Measurements from ENCODE around the gene DDT.
A peak's percentile ranks its signal among the peaks of the same experiment; 100 is the strongest.
"Not testable (repeated sequence)": the region's sequence is repeated elsewhere in the genome, so short reads cannot be mapped to it uniquely, and the experiment has no call there.

DDT gene

GRCh38 chr22:23989583-23990244, 15.5 kb upstream of the DDT start:
- DNase-seq (ENCODE audit: low read depth in 2 of 3, low spot score in 1 of 3) = not testable (repeated sequence)

DNA sequence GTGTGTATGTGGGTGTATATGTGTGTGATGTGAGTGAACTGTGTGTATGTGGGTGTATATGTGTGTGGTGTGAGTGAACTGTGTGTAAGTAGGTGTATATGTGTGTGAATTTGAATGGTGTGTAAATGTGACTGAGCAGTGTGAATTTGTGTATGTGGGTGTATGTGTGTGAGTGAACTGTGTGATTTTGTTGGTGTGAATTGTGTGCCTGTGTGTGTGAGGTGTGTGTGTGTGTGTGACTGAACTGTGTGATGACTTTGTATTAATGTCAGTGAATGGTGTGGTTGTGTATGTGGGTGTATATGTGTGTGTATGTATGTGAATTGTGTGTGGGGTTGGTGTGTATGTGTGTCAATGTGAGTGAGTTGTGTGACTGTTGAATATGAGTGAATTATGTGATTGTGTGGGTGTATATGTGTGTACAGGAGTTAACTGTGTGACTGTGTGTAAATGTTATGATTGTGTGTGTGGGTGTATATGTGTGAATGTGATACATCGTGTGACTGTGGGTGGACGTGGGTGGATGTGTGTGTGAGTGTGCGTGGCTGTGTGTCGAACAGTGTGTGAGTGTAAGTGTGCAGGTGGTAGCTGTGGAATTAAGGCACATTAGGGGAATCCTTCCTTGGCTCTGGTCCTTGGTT, 12.4 kb upstream of the DDT start:
- DNase-seq (ENCODE audit: low read depth in 2 of 3, low spot score in 1 of 3) = not testable (repeated sequence)

GRCh38 chr22:23986089-23986488, 11.8 kb upstream of the DDT start:
- DNase-seq (ENCODE audit: low read depth in 2 of 3, low spot score in 1 of 3) = not testable (repeated sequence)

- DNase-seq (ENCODE audit: low read depth in 2 of 3, low spot score in 1 of 3) = peak in 1 of 3 donors; percentile 56
Observed at GRCh38 chr22:23984430-23984829, 10.2 kb upstream of the DDT start.

GRCh38 chr22:23980567-23980966, 6.3 kb upstream of the DDT start:
- not testable (repeated sequence) for DNase-seq (ENCODE audit: low read depth in 2 of 3, low spot score in 1 of 3)

- DNase-seq (ENCODE audit: low read depth in 2 of 3, low spot score in 1 of 3) = not testable (repeated sequence)
Observed at GRCh38 chr22:23979557-23980240, 5.5 kb upstream of the DDT start, which contains the start of gene GSTT2. GSTT2 (plus strand) TSS chr22:23980134.

DNA sequence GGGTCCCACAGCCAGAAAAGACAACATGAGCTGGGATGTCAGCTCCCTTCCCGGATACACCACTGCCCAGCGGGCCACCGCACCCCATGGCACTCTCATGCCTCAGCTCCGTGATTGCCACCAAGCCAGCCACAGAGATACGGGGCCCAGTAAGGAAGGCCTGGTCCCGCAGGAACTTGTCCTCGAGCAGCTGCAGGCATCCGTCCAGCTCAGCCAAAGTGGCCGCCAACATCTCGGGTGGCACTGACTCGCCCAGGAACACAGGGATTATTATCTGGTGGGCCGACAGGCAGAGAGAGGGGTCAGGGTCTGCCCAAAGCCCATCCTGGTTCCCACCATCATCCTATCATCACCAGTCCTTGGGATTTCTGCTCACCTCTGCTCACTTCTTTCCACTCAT, 3.1 kb upstream of the DDT start:
- DNase-seq (ENCODE audit: low read depth in 2 of 3, low spot score in 1 of 3) = not testable (repeated sequence)

- not testable (repeated sequence) for DNase-seq (ENCODE audit: low read depth in 2 of 3, low spot score in 1 of 3)
Observed at GRCh38 chr22:23974836-23975352, 653 bp upstream of the DDT start.

GRCh38 chr22:23971927-23972326, 2.3 kb downstream of the DDT start:
- DNase-seq (ENCODE audit: low read depth in 2 of 3, low spot score in 1 of 3) = not testable (repeated sequence)

DNA sequence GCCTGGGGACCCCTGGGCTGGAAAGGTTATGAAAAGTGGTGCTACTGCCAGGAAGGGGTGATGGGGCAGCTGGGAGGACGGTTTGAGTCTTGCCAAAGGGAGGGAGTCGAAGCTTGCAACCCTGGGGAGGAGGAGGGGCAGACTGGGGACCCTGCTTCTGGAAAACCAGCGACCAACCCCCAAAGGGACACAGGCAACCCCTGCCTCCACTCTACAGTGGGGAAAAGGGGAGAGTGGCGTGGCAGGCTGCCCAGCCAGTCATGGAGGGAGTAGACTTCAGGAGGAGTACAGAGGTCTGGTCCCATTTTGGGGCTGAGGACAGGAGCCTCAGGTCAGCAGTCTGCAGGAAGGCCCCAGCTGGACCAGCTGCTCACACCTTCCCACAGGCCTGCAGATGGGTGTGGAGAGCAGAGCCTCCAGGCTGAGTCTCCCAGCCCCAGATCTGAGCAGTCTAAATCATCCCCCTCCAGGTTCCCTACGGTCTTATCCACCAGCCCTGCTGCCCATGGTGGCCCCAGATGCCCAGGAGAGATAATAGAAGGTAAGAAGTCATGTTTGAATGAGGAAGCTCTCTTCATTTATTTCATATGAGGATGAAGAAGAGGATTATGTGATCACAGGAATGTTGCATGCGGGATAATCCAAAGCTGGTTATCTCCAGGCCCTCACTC, 3.3 kb downstream of the DDT start:
- no peak for DNase-seq (ENCODE audit: low read depth in 2 of 3, low spot score in 1 of 3)

- DNase-seq (ENCODE audit: low read depth in 2 of 3, low spot score in 1 of 3) = no peak
Observed at GRCh38 chr22:23970201-23970641, 4.0 kb downstream of the DDT start.

DNA sequence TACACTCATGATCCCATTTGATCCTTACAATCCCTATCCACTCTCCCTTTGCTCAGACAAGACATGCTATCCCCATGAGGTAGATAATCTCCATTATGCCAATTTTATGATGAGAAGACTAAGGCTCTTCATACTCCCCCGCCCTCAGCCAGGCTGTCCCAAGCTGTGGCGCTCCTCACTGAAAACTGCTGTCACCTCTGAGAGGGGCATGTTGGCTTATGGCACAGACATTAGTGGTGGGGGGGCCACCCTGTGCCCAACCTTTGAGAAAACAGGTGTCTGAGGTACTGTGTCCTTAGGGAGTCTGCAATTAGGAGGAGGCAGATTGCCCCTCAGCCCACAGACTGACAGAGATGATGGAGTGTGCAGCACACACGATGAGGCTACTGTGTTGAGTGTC, 5.2 kb downstream of the DDT start:
- no peak for DNase-seq (ENCODE audit: low read depth in 2 of 3, low spot score in 1 of 3)

GRCh38 chr22:23966568-23966967, 7.7 kb downstream of the DDT start, which contains the start of gene DDTL:
DDTL (plus strand) TSS chr22:23966888; CDS start chr22:23966915, 27 bp downstream.
- DNase-seq (ENCODE audit: low read depth in 2 of 3, low spot score in 1 of 3) = not testable (repeated sequence)

DNA sequence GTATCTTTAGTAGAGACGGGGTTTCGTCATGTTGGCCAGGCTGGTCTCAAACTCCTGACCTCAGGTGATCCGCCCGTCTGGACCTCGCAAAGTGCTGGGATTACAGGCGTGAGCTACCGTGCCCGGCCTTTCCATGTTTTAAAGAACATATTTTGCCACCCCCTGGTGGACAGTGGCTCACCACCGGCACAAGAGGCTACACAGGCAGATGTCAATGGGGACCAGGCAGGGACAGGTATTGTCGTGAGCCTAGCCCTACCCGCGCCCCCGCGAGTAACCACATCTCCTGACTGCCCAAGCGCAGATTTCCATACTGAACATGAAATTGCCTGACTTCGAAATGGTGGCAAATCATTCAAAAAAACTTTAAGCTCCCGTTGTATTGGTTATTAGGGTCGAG, 8.1 kb downstream of the DDT start:
- DNase-seq (ENCODE audit: low read depth in 2 of 3, low spot score in 1 of 3) = not testable (repeated sequence)

DNA sequence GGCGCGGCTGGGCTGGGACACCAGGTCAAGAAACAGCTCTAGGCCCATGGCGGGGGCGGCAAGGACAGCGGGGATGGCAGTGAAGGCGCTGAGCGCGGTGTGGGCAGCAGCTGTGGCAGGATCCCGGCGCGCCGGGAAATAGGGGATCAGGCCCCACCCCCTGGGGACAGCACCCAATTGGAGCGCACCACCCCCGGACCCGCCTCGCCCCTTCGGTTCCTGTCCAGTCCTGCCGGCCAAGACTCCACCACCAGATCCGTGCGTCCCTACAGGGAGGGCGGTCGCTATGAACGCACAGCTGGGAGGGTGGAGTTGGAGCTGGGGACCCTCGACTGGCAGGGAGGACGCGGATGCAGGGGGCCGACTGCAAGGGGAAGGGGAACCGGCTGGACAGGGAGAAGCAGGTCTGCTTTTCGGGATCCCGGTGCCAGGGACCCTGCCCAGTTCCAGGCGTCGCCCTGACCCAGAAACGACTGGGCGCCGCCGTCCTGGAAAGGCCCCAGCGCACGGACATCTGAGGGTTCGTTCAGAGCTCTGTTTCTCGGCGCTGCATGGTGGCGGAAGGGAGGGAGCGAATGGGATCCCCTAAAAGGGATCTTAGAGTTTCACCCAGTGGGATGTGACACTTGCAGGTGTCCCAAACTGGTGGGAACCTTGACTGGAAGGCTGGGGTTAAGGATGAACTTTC, 13.0 kb downstream of the DDT start, which contains the start of gene GSTT2B:
GSTT2B (minus strand) TSS at position 112 of the 688 bp plus-strand sequence; CDS start at position 48, 64 bp downstream.
- DNase-seq (ENCODE audit: low read depth in 2 of 3, low spot score in 1 of 3) = not testable (repeated sequence)

DNA sequence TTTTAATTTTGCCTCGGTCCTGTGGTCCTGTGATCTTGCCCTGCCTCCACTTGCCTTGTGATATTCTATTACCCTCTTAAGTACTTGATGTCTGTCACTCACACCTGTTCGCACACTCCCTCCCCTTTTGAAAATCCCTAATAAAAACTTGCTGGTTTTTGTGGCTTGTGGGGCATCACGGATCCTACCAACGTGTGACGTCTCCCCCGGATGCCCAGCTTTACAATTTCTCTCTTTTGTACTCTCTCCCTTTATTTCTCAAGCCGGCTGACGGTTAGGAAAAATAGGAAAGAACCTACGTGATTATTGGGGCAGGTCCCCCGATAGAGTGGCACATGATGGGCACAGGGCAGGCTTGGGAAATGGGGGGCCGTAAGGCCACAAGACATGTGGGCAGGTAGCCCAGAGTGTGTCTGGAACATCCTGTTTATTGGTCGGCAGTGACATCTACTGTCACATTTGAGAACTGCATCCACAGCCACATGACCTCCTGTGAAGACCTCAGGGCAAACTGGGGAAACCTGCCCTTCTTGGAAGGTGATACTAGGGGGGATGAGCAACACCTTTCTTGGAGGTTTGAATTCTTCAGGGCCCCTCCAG, 17.8 kb downstream of the DDT start:
- DNase-seq (ENCODE audit: low read depth in 2 of 3, low spot score in 1 of 3) = peak; percentile 63 to 86 (median 64)

GRCh38 chr22:23955886-23956285, 18.4 kb downstream of the DDT start:
- not testable (repeated sequence) for DNase-seq (ENCODE audit: low read depth in 2 of 3, low spot score in 1 of 3)

GRCh38 chr22:23954991-23955305, 19.3 kb downstream of the DDT start:
- DNase-seq (ENCODE audit: low read depth in 2 of 3, low spot score in 1 of 3) = not testable (repeated sequence)

DNA sequence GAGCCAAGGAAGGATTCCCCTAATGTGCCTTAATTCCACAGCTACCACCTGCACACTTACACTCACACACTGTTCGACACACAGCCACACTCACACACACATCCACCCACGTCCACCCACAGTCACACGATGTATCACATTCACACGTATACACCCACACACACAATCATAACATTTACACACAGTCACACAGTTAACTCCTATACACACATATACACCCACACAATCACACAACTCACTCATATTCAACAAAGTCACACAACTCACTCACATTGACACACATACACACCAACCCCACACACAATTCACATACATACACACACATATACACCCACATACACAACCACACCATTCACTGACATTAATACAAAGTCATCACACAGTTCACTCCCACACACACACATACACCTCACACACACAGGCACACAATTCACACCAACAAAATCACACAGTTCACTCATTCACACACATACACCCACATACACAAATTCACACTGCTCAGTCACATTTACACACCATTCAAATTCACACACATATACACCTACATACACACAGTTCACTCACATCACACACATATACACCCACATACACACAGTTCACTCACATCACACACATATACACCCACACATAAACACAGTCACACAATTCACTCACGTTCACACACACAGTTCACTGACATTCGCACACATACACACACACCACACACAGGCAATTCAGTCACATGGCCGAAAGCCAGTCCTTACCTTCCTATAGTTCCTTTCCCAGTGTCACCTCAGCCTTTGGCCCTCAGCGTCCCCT, 19.8 kb downstream of the DDT start:
- DNase-seq (ENCODE audit: low read depth in 2 of 3, low spot score in 1 of 3) = not testable (repeated sequence)
